Calu3 (cell line): Measurements from ENCODE around the gene PPP1R11. TPM values are rescaled to one million over a fixed set of nuclear protein-coding genes. Genes with fewer than 3 reads are reported as not detected.

ENCODE experiments used
- BruUV-seq: library from RNA; stranded (reverse); fragments of 400-500 nt; replicated peaks from 2 replicates; lab custom pipeline; 2021; lab: Mats Ljungman, UMichigan
- CTCF ChIA-PET: fragments of 300-600 bp; sonication (Branson Sonifier 250); formaldehyde crosslinking; loops from one replicate; lab custom pipeline; 2022; ENCODE audit warnings: antibody characterized with exemption; lab: Charles Lee
- DNase-seq: peaks from one replicate; pipeline ENCODE4 v3.0.0; 2022
- H3K27ac Mint-ChIP-seq: one replicate; pipeline ENCODE4 v1.8.0; 2022; ENCODE audit warnings: mixed read lengths; ENCODE audit not compliant: unreplicated experiment
- H3K27me3 Mint-ChIP-seq: one replicate; pipeline ENCODE4 v1.8.0; 2022; ENCODE audit warnings: mixed read lengths; ENCODE audit not compliant: unreplicated experiment
- H3K36me3 Mint-ChIP-seq: one replicate; pipeline ENCODE4 v1.8.0; 2022; ENCODE audit warnings: mild to moderate bottlenecking, moderate library complexity, mixed read lengths; ENCODE audit not compliant: insufficient read depth, unreplicated experiment
- H3K4me1 Mint-ChIP-seq: one replicate; pipeline ENCODE4 v1.8.0; 2022; ENCODE audit warnings: mild to moderate bottlenecking, low read depth, mixed read lengths; ENCODE audit not compliant: unreplicated experiment
- H3K4me3 Mint-ChIP-seq: one replicate; pipeline ENCODE4 v1.8.0; 2022; ENCODE audit warnings: mild to moderate bottlenecking, low read depth, moderate library complexity, mixed read lengths; ENCODE audit not compliant: unreplicated experiment
- H3K9me3 Mint-ChIP-seq: one replicate; pipeline ENCODE4 v1.8.0; 2022; ENCODE audit warnings: low read depth, mixed read lengths; ENCODE audit not compliant: unreplicated experiment
- CTCF ChIP-seq: fragments of 200-600 bp; IDR thresholded peaks from one replicate; pipeline ENCODE4 v1.8.0; 2022; ENCODE audit warnings: antibody characterized with exemption; ENCODE audit not compliant: unreplicated experiment
- intact Hi-C: fragments of 100-400 bp; cut with micrococcal nuclease; formaldehyde crosslinking; loops from one replicate; pipeline ENCODE4 v1.10.0; 2022; ENCODE audit not compliant: unreplicated experiment
- total RNA-seq: library from RNA; stranded (reverse); gene quantifications from 2 replicates; pipeline ENCODE4 v1.2.3, GENCODE V29; 2022

PPP1R11 gene
- total RNA-seq, 1 experiment from 2014 or later, result 72.8 TPM

DNA sequence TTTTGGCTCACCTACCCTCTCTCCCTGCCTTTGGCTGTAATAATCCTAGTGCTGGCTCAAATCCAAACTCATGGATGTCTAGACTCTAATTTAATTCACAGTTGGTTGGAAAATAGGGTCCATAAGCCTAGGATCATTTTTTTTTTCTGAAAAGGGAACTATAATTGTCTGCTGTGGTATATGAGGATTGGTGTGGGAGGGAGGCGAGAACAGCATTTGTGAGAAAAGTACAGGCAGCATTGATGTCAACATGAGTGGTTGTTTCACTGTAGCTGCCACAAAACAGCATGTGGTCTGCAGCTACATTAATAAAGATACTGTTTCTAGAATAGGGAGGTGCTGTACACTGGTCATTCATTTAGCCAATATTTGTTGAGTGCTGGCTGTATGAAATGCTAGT lies 24.5 kb upstream of the PPP1R11 start:
- DNase-seq, result no peak
- Mint-ChIP-seq H3K27ac (peak overlapping the region; percentile 2), H3K4me3 (no peak overlapping the region), H3K36me3 (no peaks in the 10 kb centered on the region), H3K9me3 (no peaks in the 10 kb centered on the region), H3K4me1 (peaks cover 30% of the 10 kb centered on the region), H3K27me3 (no peaks in the 10 kb centered on the region)
- no TSS peak for BruUV-seq
- CTCF ChIA-PET, result interaction anchor here (0.7 kb wide), 1 partner anchor 87 kb away, joined by 3 read pairs; no protein-coding TSS in a partner anchor
- intact Hi-C loops, result no loop called here
- no peak for TF ChIP-seq CTCF

- Mint-ChIP-seq H3K9me3 (no peaks in the 10 kb centered on the region), H3K4me3 (no peak overlapping the region), H3K27ac (peak overlapping the region; percentile 2), H3K27me3 (no peaks in the 10 kb centered on the region), H3K36me3 (no peaks in the 10 kb centered on the region), H3K4me1 (peaks cover 30% of the 10 kb centered on the region)
- TF ChIP-seq CTCF, result no peak
- BruUV-seq, result no TSS peak
- intact Hi-C loops, result no loop called here
- CTCF ChIA-PET, result interaction anchor here (0.7 kb wide), 1 partner anchor 87 kb away, joined by 3 read pairs; no protein-coding TSS in a partner anchor
- DNase-seq, result no peak
These were observed 24.1 kb upstream of the PPP1R11 start for GRCh38 chr6:30042914-30043313.

- DNase-seq, result no peak
- Mint-ChIP-seq H3K4me1 (peaks cover 30% of the 10 kb centered on the region), H3K27me3 (no peaks in the 10 kb centered on the region), H3K9me3 (no peaks in the 10 kb centered on the region), H3K36me3 (no peaks in the 10 kb centered on the region), H3K27ac (no peak overlapping the region), H3K4me3 (no peak overlapping the region)
- BruUV-seq, result no TSS peak
- CTCF ChIA-PET, result interaction anchor here (0.9 kb wide), 1 partner anchor 59 kb away, joined by 3 read pairs; no protein-coding TSS in a partner anchor
- intact Hi-C loops, result no loop called here
- TF ChIP-seq CTCF, result no peak
These were observed 23.3 kb upstream of the PPP1R11 start for GRCh38 chr6:30043744-30044143.

DNA sequence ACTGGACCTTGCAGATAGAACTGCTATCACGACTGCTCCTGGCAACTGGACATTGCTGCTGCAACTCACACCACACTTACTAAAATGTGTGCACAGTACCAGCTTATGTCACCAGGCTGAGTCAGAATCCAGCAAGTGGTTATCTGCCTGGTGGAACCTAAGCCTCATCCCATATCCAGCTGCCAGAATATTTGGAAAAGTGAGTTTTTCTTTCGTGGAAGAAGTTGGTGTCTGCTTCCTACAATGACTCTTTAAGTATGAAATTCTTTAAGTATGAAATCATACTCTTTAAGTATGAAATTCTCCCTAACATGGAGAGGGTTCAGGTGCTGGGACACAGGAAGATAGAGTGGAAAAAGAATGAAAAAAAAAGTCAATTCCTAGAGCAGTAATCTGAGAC lies 22.4 kb upstream of the PPP1R11 start:
- H3K4me3 Mint-ChIP-seq, result no peak overlapping the region
- no peaks in the 10 kb centered on the region for H3K9me3 Mint-ChIP-seq
- no peaks in the 10 kb centered on the region for H3K27me3 Mint-ChIP-seq
- intact Hi-C loops, result no loop called here
- peaks cover 30% of the 10 kb centered on the region for H3K4me1 Mint-ChIP-seq
- peak; percentile 28 for DNase-seq
- TF ChIP-seq CTCF, result no peak
- no peak overlapping the region for H3K27ac Mint-ChIP-seq
- CTCF ChIA-PET, result interaction anchor here (0.9 kb wide), 1 partner anchor 58 kb away, joined by 3 read pairs; no protein-coding TSS in a partner anchor
- no peaks in the 10 kb centered on the region for H3K36me3 Mint-ChIP-seq
- BruUV-seq, result no TSS peak
